ENCODE measurements around the gene CTXN2.

Gene CTXN2

DNA sequence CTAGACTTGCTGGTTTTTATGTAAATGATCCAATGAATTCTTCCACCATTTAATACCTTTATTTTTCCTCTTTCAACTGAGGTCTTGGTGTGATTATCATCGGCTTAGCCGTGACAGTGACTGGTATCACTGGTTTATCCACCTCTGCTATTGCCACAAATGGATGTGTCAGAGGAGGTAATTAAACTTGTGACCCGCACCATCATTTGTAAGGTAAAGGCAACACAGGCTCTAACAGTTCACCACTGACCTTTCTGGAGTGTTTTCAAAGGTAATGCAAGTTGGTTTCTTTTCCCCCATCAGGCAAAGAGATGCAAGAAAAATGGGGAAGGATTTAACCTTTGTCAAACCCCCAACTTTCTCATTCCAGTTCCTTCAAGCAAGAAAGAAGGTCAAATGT, 34.3 kb downstream of the CTXN2 start:
- no peak for DNase-seq

DNA sequence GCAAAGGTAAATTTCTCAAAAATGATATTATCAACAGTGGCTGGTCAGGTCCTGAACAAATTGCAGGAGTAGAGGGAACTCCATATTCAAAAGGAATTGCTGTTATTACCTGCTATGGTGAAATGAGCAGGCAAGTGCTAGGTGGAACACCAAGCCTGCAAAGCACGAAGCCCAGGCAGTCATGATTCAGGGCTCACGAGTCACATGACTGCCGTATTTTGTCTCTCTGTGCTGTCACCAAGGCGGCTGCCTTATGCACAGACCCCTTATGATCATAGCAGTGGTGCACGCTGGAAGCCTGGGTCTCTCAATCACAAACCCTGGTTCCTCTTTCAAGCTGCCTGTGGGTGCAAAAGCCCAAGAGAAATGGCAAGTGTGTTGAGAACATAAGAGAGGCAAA, 39.0 kb downstream of the CTXN2 start:
- DNase-seq = no peak

- DNase-seq = no peak
Measured at GRCh38 chr15:48233246-48233645, 41.8 kb downstream of the CTXN2 start.

DNA sequence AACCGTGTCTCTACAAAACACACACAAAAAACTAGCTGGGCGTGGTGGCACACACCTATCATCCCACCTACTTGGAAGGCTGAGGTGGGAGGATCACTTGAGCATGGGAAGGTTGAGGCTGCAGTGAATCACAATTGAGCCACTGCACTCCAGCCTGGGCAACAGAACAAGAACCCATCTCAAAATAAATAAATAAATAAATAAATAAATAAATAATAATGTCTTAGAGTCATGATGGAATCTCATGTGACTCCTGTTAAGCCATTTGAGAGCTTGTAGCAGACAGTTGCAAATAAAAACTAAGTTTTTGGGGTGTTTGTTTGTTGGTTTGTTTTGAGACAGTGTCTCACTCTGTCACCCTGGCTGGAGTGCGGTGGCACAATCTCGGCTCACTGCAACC, 47.9 kb downstream of the CTXN2 start:
- no peak for DNase-seq

DNA sequence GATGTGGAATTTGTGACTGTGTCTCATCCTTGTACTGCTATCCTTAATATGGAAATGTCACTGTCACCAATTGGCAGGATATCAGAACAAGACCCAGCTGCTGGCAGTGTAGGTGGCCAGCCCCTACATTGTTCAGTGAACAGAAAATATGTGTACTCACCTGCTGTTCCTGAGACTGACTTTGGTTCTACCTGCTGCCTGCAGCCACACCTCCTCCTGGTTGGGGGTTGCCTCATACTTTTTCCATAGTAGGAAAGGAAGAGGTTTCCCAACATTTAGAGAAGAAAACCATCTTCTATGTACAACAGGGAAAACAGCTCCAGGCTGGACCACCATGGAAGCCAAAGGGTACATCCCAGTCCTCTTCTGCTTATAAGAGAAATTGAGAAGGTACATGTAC, 50.5 kb downstream of the CTXN2 start:
- DNase-seq = no peak

DNA sequence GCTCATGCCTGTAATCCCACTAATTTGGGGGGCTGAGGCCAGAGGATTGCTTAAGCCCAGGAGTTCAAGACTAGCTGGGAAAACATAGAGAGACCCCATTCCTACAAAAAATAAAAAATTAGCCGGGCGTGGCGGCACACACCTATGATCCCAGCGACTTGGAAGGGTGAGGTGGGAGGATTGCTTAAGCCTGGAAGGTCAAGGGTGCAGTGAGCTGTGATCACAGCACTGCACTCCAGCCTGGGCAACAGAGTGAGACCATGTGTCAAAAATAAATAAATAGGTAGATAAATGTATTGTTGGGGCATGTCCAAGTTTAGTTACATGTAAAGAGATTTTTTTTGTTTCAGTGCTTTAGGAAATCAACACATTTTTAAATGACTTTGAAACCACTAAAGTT, 51.1 kb downstream of the CTXN2 start:
- DNase-seq = no peak

DNA sequence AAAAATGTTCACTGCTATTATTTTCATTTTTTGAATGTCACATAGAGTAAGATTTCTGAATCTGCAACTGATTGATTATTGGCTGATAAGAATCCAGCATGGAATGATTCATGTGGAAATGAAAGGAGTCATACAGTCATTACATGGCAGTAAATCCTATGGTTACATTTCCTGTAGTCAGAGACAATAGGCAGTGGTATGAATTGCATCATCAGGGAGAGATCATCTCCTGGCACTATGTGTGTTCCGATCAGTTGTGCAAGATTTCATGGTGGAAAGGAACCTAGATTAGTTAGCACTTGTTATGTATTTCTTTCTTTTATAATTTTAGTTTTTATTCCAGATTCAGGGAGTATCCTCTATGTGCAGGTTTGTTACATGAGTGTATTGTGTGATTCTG, 53.5 kb downstream of the CTXN2 start:
- peak; percentile 3 for DNase-seq

GRCh38 chr15:48248414-48248813, 56.9 kb downstream of the CTXN2 start:
- no peak for DNase-seq

DNA sequence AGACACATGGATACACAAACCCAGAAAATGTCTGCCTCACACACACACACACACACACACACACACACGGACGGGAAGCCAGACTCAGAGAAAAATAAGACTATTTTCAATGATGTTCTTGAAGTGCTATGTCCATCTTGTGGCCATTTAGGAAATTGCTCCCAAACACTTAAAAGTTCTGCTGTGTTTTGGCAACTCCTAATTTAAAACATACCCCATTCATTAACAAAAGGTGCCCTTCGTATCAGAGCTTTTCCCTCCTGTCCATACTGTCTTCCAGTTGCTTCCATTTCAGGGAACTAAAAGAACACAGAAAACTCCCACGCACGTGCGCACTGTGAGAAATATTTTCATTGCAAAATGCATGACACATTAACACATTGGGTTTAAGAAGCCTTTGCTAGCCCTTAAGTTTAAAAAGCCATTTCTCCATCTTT, 59.2 kb downstream of the CTXN2 start:
- peak; percentile 77 for DNase-seq

DNA sequence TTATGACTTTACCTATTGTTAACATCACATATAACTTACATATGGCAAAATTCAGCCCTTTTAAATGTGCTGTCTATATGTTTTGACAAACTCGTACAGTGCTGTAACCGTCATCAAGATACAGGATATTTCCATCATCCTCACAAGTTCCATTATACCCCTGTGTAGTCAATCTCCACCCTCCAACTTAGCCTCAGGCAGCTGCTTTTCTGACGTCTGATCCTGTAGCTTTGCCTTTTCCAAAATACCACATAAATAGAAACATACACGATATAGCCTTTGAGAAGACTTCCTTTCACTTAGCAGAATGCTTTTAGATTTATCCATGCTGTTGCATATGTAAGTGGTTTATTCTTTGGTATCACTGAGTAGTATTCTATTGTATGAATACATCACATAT, 61.7 kb downstream of the CTXN2 start:
- DNase-seq = no peak
